CD4-positive, alpha-beta T cell treated with Interleukin-4 for 1 hour (primary cell): ENCODE data around the gene PAK4.
"Not testable (repeated sequence)": the region's sequence is repeated elsewhere in the genome, so short reads cannot be mapped to it uniquely, and the experiment has no call there.

ENCODE experiments used
- DNase-seq, 2 donors: peaks; one replicate each; pipeline ENCODE4 v3.0.0-alpha.2; 2020 to 2022

The PAK4 gene

DNA sequence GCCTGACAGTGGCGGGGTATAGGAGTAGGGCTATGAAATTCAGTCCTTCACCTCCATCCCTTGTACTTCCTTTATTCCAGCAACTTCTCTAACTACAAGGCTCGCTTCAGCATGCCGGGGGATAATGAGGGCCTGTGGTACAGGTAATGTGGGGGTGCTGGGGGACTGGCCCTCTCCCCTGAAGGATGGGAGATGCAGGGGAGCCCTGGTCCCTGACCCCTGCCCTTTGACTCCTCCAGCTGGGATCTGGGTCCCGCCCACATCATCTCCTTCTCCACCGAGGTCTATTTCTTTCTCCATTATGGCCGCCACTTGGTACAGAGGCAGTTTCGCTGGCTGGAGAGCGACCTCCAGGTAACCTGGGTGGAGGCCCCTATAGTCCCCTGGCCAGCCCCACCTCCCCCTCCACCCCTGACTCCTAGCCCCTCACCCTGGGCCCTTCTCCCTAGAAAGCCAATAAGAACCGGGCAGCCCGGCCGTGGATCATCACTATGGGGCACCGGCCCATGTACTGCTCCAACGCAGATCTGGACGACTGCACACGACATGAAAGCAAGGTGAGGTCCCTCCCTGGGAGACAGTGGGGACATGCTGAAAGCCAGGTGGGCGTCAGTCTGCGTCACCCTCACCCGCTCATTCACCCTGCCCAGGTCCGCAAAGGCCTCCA is 25.0 kb upstream of the PAK4 start:
- no peak for DNase-seq

DNA sequence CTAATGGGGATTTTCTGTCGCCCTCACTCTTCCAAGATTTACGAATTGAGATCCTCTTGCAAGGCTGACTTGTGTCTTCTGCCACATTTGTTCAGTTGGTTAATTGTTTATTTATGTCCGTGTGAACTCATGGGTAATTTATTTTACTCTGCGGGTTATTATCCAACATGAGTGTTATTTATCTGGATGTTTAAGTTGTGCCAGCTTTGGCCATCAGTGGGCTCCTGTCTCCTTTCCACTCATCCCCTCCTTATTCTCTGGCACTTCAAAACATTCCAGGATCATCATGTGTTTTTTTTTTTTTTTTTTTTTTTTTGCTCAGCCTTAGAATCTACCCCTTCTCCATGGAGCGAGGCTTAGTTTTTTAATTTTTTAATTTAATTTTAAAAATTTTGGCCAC is 22.4 kb upstream of the PAK4 start:
- DNase-seq: no peak

DNA sequence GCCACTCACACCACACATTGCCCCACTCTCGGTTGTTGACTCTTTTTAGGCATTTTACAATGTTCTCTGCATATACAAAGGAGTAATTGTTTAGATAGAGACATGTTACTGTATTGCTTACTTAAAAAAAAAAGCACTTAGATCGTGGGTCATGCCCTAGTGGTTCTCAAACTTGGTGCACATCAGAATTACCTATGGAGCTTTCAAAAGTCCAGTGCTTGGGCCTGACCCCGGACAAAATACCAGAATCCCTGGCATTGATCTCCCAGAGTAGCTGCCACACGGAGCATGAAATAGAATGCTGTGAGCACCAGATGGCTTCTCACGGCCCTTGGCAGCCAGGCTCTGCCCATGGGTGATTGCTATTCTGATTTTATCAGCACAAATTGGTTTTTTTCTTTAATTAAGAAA is 21.4 kb upstream of the PAK4 start:
- DNase-seq: no peak

DNA sequence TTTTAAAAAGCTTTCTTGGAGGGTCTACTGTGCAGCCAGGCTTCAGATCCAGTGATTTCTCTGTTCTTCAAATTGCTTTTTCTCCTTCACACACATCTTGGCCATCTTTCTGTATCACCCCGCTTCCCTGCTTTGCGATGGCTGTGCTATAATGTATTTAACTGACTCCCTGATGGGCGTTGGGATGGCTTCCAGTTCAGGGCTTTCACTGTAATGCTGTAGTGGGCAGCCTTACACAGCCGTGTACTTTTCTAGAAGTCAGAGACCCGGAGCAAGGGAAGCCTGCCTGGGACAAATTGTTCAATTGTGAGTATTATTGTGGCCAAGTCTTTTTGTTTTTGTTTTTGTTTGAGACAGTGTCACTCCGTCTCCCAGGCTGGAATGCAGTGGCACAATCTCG is 19.4 kb upstream of the PAK4 start:
- no peak for DNase-seq

DNA sequence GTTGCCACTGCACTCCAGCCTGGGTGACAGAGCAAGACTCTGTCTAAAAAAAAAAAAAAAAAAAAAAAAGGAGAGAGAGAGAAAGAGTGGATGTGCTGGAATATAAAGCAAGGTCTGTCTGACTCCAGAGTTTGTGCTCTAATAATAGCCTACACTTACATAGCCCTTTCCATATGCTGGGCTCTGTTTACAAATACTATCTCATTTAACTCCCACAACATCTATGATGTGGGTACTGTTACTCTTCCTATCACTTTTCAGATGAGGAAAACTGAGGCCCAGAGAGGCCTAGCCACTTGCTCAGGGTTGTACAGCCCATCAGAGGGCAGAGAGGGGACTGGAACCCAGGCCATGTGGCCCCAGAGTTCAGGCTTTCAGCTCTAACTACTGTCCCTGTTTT is 15.9 kb upstream of the PAK4 start:
- DNase-seq: no peak

DNA sequence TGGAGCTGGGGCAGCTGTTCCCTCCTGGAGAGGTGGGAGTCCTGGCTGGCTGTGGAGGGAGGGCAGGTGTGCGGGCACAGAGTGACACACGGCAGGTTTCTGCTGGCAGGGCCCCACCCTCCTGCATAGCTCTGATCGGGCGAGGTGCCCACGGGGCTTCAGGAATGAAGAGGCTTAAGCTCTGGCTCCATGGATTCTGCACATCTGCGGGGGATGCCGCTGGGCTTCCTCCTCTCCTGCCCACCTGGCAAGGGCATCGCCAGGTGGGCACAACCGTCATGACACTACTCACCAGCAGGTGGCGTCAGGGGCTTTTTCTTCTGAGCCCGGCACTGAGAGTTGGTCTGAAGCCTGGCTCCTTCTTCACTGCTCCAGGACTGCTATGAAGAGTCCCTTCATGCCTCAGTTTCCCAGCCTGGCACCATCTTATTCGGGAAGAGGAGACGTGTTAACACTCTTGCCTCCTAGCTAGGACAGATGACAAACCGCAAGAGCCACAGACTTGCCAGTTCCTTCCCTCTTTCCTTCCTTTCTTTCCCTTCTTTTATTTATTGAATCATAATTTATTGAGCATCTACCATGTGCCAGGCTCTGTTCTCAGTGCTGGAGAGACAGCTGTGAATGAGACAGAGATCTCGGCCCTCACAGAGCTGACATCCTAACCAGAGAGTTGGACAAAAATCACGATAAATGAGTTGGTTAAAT is 15.2 kb upstream of the PAK4 start:
- DNase-seq: peak; percentile 64 to 66

DNA sequence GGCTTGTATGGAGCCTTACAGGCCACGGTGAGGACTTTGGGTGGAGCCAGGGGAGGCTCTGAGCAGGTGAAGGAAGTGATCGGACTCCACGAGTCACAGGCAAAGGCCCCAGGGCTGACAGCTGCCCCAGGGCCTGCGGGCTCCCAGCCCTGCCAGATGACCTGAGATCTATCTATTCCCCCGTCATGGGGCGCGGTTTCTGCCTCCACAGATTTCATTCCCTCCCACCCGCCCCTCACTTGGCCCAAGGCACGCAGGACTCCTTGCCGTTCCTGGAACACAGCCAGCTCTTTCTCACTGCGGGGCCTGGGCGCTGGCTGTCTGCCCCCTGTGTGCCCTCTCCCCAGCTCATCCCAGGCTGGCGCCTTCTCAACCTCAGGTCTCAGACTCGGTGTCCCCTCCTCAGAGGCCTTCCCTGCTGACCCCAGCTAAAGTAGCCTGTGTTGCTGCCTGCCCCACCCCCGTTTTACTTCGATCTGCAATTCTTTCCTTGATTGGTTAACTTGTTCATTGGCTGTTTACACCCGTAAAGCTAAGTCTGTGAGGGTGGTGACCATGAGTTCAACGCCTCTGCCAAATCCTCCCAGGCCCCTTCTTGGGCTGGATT is 13.9 kb upstream of the PAK4 start:
- no peak for DNase-seq

DNA sequence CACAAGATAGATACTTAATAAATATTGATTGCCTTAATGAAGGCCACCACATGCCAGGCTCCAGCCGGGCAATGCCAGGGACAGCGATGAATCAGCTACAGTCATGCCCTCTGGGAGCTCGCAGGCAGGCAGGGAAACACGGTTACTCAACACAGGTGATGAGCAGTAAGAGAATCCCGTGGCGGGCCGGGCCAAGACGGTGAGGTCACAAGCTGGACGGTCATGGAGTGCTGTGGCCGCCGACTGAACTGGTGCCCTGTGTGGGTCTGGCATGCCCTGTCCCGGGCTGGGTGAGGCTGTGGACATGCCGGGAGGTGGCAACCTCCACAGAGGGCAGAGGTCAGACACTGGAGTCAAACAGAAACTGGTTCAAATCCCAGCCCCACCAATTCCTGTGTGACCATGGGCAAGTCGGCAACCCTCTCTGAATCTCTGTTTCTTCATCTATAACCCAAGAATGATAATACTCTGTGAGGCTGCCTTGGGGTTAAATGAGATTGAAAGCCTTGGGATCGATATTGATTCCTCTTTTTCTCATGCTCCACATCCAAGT is 13.2 kb upstream of the PAK4 start:
- DNase-seq: no peak

DNA sequence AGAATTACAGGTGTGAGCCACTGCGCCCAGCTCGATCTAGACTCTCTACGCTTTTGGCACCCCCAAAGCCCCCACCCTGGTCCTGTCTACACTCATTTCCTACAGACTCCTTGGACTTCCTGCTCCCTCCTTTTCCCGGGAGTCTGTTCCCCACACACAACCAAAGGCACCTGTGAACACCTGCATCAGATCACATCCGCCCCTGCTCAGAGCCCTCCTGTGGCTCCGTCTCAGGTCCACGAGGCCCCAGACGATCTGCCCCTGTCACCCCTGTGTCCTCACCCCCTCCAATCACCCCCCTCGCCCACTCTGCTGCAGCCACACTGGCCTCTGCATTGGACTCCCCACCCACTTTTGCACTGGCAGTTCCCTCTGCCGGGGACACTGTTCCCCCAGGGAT is 12.4 kb upstream of the PAK4 start:
- DNase-seq: no peak

DNA sequence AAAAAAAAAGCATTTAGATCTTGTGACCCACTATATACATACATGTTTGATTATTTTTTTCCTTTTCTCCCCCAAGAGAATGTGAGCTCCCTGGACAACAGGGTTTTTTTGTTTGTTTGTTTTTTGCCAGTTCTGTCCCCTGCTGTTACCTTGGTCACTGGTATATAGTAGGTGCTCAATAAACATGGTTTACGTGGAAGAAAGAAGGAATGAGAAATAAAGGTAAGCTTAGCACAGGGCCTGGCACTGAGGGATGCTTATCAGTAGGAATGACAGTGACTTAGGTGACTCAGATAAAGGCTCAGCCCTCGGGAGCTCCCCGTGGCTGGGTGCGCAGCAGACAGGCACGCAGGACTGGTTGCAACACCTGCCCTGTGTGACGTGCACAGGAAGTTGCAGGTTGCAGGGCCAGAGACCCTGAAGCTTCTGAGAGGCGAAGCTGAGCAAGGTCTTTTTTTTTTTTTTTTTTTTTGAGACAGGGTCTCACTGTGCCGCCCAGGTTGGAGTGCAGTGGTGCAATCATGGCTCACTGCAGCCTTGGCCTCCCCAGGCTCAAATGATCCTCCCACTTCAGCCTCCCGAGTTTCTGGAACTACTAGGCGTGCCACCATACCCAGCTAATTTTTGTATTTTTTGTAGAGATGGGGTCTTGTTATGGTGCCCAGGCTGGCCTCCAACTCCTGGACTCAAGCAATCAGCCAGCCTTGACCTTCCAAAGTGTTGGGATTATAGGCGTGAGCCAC is 10.3 kb upstream of the PAK4 start:
- no peak for DNase-seq

DNA sequence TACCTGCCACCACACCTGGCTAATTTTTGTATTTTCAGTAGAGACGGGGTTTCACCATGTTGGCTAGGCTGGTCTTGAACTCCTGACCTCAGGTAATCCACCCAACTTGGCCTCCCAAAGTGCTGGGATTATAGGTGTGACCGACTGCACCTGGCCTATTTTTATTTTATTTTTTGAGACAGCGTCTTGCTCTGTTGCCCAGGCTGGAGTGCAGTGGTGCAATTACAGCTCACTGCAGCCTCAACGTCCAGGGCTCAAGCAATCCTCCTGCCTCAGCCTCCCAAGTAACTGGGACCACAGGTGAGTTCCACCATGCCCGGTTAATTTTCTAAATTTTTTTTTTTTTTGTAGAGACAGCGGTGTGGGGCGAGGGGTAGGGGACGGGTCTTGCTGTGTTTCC is 8.6 kb upstream of the PAK4 start:
- DNase-seq: not testable (repeated sequence)

DNA sequence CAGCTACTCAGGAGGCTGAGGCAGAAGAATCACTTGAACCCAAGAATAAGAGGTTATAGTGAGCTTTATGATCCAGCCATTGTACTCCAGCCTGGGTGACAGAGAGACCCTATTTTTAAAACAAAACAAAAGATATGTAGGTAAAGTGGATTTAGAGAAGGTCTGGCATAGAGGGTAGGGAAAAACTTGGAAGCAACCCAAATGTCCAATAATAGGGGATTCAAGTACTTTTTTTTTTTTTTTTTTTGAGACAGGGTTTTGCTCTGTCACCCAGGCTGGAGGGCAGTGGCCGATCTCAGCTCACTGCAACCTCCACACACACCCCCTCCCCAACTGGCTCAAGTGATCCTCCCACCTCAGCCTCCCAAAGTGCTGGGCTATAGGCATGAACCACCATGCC is 5.8 kb upstream of the PAK4 start:
- no peak for DNase-seq

DNA sequence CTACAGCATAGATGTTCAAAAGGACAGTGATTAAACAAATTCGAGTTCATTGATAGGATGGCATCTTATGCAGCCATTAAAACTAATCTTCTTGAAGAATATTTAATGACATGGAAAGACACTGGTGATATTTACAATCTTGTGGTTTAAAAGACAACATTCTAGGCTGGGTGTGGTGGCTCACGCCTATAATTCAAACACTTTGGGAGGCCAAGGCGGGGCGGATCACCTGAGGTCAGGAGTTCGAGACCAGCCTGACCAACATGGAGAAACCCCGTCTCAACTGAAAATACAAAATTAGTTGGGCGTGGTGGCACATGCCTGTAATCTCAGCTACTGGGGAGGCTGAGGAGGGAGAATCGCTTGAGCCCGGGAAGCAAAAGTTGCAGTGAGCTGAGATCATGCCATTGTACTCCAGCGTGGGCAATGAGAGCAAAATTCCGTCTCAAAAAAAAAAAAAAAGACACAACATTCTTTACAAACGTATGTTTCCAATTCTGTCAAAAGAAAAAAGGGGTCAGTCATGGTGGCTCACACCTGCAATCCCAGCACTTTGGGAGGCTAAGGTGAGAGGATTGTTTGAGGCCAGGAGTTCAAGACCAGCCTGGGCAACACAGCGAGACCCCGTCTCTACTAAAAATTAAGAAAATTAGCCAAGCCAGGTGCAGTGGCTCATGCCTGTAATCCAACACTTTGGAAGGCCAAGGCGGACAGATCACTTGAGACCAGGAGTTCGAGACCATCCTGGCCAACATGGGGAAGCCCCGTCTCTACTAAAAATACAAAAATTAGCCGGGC is 2.5 kb upstream of the PAK4 start:
- DNase-seq: no peak

DNA sequence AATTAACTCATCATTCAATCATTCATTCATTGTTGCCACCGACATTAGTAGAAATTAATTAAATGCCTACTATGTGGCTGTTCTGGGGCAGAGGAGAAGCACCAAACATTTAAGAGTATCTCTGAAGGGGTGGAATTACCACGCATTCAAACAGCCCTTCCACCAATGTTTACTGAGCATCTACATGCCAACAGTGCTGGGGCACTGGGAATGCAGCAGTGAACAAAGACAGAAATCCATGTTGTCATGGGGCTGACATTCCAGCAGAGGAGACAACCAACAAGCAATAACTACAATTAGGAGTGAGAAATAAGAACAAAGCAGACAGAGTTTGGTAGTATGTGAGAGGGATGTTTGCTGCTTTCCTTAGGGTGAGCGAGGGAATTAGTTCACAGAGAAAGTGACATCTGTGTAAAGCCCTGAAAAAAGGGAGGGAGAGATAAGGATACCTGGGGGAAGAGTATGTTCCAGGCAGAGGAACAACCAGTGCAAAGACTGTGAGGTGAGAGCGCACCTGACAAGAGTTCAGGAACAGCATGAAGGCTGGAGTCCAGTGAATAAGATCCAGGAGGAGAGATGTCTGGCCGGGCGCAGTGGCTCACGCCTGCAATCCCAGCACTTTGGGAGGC is 1.3 kb upstream of the PAK4 start:
- no peak for DNase-seq

DNA sequence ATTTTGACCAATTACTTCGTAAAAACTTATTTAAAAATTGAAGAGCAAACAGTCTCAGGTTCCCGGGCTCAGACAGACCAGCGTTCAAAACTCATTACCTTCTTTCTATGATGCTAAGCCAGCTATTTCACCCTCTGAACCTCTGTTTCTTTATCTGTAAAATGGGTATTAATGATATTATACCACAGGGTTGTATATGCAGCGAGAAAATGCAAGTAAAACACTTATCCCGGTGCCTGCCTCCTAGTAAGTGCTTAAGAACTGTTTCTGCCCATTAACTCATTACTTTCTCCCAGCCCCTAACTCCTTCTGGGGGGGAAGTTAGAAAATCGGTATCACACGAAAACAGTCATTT is 410 bp upstream of the PAK4 start:
- DNase-seq: no peak

DNA sequence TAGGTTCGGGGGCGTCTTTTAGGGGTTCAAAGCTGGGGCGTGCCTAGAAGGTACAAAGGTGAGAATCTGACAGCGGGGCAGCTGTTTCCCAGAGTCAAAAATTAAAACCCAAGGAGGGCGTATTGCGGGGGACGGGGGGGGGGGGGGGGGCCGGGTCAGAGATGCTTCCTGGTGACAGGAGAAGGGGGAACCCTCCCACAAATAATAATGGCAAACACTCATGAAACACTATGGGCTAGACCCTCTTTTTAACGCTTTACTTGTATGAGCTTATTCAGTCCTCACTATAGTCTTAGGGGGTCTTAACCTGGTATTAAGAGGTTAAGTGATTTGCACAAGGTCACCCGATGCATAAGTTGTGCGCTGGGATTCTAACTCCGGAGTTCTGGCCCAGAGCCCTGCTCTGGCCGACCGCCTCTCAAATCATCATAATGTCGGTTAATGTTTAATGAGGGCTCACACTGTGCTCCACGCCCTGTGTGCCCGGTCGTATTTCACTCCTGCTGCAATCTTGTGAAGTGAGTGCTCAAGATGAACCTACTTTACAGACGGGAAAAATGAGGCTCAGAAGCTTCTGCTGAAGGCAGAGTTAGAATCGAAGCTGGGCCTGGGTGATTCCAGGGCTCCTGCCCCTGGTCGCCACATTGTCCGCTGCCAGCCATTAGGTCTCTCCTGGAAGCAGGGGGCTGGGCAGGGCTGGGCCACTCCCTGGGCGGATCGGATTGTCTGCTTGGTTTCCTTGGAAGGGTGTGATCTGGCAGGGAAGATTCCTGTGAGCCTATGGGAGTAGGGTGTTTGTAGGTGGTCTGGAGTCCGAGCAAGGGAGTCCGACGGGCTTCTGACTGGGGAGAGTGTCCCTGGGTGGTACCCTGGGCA is 964 bp downstream of the PAK4 start:
- DNase-seq: no peak

DNA sequence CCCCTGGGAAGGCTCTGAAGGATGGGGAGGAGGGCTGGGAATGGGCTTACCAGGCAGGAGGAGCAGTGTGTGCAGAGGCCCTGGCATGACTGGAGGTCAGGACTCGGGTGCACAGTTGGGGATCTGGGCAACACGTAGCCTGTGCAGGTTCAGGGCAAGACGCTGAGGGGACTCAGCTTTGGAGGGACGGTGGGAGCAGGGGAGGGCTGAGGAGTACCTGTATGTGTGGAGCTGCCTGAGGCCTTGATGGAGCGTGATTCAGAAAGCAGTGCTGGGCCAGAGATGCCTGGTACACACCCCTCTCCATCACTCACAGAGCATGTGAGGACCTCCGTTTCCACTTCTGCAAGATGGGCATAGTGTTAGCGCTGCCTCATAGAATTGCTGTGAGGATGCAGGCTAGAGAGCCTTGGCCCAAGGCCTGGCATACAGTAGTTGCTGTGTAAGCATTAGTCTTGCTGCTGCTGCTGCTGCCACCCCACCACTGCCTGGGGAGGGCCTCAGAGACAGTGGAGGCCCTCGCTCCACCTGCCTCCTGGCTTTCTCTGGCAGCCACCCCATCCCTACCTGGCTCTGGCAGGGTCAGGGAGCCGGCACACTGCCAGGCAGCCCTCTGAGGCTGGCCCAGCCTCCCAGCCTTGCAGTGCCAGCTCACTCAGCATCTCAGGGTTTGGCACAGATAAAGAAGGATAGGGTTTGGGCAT is 2.4 kb downstream of the PAK4 start:
- DNase-seq: no peak

DNA sequence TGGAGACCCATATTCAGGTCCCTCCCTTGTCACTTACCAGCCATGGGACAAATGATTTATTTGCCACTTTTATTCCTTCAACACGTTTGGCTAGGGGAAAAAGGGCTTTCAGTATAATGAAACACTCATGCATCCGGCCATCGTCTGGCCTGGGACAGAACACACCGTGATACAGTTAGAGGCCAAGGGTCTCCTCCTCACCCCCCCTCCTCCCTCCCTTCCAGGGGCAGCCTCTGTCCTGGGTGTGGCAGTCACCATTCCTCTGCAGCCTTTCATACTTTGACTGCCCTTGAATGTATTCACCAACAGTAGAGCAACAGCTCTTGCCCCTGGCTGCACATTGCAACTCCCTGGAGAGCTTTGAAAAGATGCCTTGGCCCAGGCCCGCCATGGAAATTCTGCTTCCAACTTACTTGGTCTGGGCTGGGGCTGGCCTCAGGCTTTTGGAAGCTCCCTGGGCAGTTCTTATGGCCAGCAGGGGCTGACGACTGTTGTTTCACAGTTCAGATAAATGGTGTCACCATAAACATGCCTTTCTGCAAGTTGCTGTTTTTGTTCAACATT is 3.0 kb downstream of the PAK4 start:
- no peak for DNase-seq

DNA sequence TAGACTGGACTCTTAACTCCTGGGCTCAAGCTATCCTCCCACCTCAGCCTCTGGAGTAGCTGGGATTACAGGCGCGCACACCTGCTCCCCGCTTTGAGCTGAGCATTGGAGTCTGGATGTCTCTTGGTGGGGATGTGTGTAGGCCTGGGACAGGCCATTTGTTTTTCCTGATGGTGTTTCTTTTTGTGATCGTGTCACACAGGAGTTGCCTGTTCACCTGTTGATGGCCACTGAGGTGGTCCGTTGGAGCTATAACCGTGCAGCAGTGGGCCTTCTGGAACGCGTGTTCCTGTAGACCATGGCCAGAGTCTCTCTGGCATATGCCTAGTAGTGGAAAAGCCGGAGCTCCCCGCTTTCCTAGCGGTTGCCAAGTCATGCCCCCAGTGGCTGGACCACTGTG is 3.5 kb downstream of the PAK4 start:
- DNase-seq: no peak
